SJCRH30 (cell line): ENCODE results near the gene TC2N. TPM values are rescaled to one million over a fixed set of nuclear protein-coding genes. Genes with fewer than 3 reads are reported as not detected.
"Not testable (repeated sequence)": the region's sequence is repeated elsewhere in the genome, so short reads cannot be mapped to it uniquely, and the experiment has no call there.

Experiments
- DNase-seq, 2 experiments: peaks; one replicate each; pipeline ENCODE4 v3.0.0-alpha.2; 2015 to 2020
- H3K27ac ChIP-seq: fragments of 250-450 bp; sonication (Bioruptor Pico); 2 replicates; pipeline ENCODE4 v1.5.1; 2020; ENCODE audit warnings: mild to moderate bottlenecking, moderate library complexity
- H3K27me3 ChIP-seq: fragments of 250-450 bp; sonication (Bioruptor Pico); 2 replicates; pipeline ENCODE4 v1.5.1; 2020; ENCODE audit warnings: mild to moderate bottlenecking, moderate library complexity
- H3K36me3 ChIP-seq: fragments of 250-450 bp; sonication (Bioruptor Pico); 2 replicates; pipeline ENCODE4 v1.5.1; 2020; ENCODE audit warnings: mild to moderate bottlenecking, moderate library complexity
- H3K4me1 ChIP-seq: fragments of 250-450 bp; sonication (Bioruptor Pico); 2 replicates; pipeline ENCODE4 v1.5.1; 2020; ENCODE audit warnings: mild to moderate bottlenecking, moderate library complexity
- H3K4me3 ChIP-seq: fragments of 250-450 bp; sonication (Bioruptor Pico); 2 replicates; pipeline ENCODE4 v1.5.1; 2020; ENCODE audit warnings: mild to moderate bottlenecking, moderate library complexity
- H3K9me3 ChIP-seq: fragments of 250-450 bp; sonication (Bioruptor Pico); replicated peaks from 2 replicates; pipeline ENCODE4 v1.5.1; 2020; ENCODE audit warnings: mild to moderate bottlenecking, moderate library complexity
- total RNA-seq: library from RNA; depleted of rRNA; stranded (reverse); fragments of >200 nt; shearing (Covaris generic); gene quantifications from 2 replicates; pipeline ENCODE4 v1.2.3, GENCODE V29; 2014

The TC2N gene
- total RNA-seq, 1 experiment from 2014 or later, result 0.26 TPM

DNA sequence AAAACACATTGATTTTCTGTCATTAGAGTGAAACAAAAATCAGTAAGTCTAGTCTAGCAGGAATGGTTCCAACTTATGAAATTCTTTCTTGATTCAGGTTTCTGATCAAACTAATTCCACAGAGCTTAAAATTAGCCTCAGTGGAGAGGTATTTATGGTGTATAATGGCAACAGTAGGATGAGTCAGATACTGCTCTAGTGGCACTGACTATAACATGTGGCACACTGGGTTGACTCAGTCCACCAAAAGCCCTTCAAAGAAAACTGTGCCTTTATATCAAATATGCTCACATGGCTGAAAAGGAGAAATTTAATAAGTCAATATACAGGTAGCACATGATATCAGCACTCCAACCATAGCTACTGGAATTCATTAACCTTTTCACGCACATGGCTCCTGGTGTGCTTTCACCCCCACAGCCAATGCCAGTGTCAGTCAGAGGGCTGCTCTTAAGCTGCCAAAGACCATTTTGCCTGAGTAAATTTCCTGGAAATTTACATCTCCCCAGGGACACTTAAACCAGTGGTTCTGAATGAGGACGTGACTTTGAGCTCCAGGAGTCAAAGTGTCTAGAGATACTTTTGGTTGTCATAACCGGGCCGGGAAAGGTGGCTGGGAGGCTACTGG is 113.7 kb downstream of the TC2N start:
- Histone ChIP-seq H3K27ac (no peak overlapping the region), H3K36me3 (no peaks in the 10 kb centered on the region), H3K4me3 (no peak overlapping the region), H3K9me3 (no peaks in the 10 kb centered on the region), H3K27me3 (no peaks in the 10 kb centered on the region), H3K4me1 (no peaks in the 10 kb centered on the region)
- no peak for DNase-seq

DNA sequence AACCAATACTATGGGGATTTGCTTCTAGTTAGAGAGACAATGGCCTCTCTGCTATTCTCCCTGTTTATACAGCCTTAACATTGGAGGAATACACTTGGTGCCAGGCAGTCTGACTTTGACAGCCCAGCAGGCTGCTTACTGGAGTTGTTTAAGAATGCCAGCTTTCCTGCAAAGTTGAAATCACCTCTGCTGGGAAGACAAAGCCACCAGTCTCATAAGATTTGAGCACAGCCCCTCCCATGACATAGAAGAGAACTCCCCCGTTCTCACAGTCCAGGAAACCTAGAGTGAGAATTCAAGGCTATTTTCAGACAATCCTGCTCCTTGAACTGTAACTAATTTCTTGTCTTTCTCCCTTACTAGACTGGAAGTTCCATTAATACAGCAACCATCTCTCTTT is 114.4 kb downstream of the TC2N start:
- no peak for DNase-seq
- Histone ChIP-seq H3K4me1 (no peaks in the 10 kb centered on the region), H3K36me3 (no peaks in the 10 kb centered on the region), H3K9me3 (no peaks in the 10 kb centered on the region), H3K27me3 (no peaks in the 10 kb centered on the region), H3K27ac (no peak overlapping the region), H3K4me3 (no peak overlapping the region)

DNA sequence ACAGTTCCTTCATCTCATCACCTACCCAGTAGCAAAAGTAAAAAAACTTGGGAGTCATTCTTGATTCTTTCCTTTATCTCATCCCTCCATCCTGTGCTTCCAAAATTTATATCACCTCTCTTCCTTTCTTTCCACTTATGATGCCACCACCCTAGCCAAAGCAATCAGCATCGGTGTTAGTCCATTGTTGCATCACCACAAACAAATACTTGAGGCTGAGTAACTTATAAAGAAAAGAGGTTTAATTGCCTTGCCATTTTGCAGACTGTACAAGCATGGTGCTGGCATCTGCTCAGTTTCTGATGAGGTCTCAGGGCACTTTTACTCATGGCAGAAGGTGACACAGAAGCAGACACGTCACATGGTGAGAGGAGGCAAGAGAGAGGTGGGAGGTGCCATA is 115.6 kb downstream of the TC2N start:
- Histone ChIP-seq H3K27me3 (no peaks in the 10 kb centered on the region), H3K9me3 (no peaks in the 10 kb centered on the region), H3K27ac (no peak overlapping the region), H3K4me1 (no peaks in the 10 kb centered on the region), H3K36me3 (no peaks in the 10 kb centered on the region), H3K4me3 (no peak overlapping the region)
- no peak for DNase-seq

DNA sequence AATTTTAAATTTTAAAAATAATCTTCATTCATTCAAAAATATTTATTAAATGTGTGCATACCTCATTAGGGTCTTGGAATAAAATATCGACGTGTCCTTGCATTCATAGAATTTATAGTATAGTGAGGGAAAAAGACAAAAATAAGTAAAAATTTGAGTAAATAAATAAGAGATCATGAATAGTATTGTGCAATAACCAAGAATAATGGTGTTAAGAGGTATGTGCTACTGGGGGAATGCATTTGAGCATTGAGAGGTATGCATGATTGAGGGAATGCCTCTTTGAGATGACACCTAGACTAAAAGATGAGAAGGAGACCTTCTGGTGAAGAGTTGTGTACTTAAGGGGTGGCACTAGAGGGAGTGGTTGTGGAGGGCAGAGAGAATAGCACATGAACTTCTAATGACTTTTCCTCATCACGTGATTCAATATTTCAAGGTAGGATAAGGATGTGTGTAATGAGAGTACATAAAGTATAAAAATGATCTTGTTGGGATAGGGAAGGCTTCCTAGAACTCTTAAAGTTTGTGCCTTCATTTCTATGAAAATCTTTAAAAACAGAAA is 116.6 kb downstream of the TC2N start:
- Histone ChIP-seq H3K4me1 (no peaks in the 10 kb centered on the region), H3K4me3 (no peak overlapping the region), H3K27ac (no peak overlapping the region), H3K9me3 (no peaks in the 10 kb centered on the region), H3K36me3 (no peaks in the 10 kb centered on the region), H3K27me3 (no peaks in the 10 kb centered on the region)
- DNase-seq, result no peak

DNA sequence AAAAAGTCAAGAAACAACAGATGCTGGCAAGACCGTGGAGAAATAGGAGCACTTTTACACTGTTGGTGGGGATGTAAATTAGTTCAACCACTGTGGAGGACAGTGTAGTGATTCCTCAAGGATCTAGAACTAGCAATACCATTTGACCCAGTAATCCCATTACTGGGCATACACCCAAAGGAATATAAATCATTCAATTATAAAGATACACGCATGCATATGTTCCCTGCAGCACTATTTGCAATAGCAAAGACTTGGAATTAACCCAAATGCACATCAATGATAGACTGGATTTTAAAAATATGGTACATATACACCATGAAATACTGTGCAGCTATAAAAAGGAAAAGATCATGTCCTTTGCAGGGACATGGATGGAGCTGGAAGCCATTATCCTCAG is 117.5 kb downstream of the TC2N start:
- DNase-seq, result no peak
- Histone ChIP-seq H3K4me3 (no peak overlapping the region), H3K4me1 (no peaks in the 10 kb centered on the region), H3K9me3 (no peaks in the 10 kb centered on the region), H3K36me3 (no peaks in the 10 kb centered on the region), H3K27ac (no peak overlapping the region), H3K27me3 (no peaks in the 10 kb centered on the region)

DNA sequence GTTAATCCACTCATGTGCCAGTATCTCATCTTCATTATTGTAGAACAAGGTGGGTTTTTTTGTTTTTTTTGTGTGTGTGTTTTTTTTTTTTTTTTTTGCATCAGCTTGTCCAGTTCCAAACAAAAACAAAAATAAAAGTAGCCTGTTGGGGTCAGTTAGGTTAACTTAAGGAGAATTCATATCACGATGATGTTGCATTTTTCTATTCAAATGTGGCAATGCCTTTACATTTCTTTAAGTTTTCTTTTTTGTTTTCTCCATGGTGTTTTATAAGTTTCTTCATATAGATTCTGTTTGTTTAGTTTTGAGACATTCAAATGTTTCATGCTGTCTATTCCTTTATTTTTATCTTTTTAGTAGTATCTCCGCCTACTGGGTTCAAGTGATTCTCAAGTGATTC is 119.3 kb downstream of the TC2N start:
- no peak for DNase-seq
- H3K4me1 ChIP-seq, result no peaks in the 10 kb centered on the region
- H3K4me3 ChIP-seq, result no peak overlapping the region

DNA sequence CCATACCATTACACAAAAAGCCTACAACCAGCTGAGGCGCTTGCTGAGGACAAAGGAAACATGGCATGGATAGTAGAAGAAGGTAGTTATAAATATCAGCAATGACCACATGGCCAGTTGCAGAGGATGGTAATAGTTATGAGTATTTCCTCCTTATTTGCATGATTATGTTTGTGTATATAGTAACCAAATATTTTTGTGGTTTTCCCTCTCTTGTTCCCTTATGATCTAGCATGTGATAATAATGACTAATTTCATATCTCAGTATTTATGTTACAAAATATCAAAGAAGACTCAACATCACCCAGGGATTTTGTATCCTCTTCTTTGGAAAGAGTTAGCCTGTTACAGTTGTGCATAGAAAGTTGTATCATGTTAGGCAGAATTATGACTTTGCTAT is 122.0 kb downstream of the TC2N start:
- H3K4me3 ChIP-seq, result no peak overlapping the region
- H3K9me3 ChIP-seq, result no peaks in the 10 kb centered on the region
- H3K27me3 ChIP-seq, result no peaks in the 10 kb centered on the region; the same call in 1 of the 2 replicates
- no peak overlapping the region for H3K27ac ChIP-seq
- H3K36me3 ChIP-seq, result no peaks in the 10 kb centered on the region
- no peaks in the 10 kb centered on the region for H3K4me1 ChIP-seq
- no peak for DNase-seq

More for the DNA sequence above, 119.3 kb downstream of the TC2N start:
- no peaks in the 10 kb centered on the region for H3K36me3 ChIP-seq
- no peak overlapping the region for H3K27ac ChIP-seq
- H3K9me3 ChIP-seq, result no peaks in the 10 kb centered on the region
- H3K27me3 ChIP-seq, result no peaks in the 10 kb centered on the region

DNA sequence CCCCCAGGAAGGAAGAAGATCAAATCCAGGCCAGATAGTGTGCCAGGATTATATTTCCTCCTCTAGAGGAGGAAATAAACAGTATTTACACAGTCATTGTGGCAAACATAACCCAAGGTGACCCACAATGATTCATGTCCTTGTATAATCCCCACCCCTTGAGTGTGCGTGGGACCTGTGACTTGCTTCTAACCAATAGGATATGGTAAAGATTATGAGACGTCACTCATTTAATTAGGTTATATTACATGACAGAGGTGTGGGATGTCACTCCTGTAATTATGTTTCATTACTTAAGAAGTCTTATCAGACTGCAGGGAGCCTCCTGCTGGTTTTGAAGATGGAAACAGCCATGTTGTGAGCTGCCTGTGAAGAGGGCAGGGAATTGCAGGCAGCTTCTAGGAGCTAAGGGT is 123.3 kb downstream of the TC2N start:
- no peak overlapping the region for H3K27ac ChIP-seq
- no peak for DNase-seq
- no peaks in the 10 kb centered on the region for H3K9me3 ChIP-seq

DNA sequence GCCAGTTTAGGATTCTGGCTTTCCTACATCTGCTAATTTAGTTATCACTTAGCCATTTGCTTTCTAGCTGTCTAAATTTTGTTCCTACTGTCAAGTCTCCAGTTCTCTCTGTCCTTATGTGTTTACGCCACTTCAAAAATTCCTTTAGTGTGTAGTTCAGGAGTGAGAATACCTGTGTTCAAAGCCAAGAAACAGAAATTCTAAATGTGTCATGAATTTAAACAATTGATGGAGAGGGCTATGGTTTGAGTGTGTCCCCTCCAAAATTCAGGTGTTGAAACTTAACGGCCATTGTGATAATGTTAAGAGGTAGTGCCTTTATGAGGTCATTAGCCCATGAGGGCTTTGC is 124.1 kb downstream of the TC2N start:
- DNase-seq, result no peak
- Histone ChIP-seq H3K9me3 (no peaks in the 10 kb centered on the region), H3K4me1 (no peaks in the 10 kb centered on the region), H3K27me3 (no peaks in the 10 kb centered on the region; the same call in 1 of the 2 replicates), H3K27ac (no peak overlapping the region), H3K4me3 (no peak overlapping the region), H3K36me3 (no peaks in the 10 kb centered on the region)

More for the DNA sequence above, 123.3 kb downstream of the TC2N start:
- Histone ChIP-seq H3K4me1 (no peaks in the 10 kb centered on the region), H3K27me3 (no peaks in the 10 kb centered on the region; the same call in 1 of the 2 replicates), H3K36me3 (no peaks in the 10 kb centered on the region), H3K4me3 (no peak overlapping the region)

DNA sequence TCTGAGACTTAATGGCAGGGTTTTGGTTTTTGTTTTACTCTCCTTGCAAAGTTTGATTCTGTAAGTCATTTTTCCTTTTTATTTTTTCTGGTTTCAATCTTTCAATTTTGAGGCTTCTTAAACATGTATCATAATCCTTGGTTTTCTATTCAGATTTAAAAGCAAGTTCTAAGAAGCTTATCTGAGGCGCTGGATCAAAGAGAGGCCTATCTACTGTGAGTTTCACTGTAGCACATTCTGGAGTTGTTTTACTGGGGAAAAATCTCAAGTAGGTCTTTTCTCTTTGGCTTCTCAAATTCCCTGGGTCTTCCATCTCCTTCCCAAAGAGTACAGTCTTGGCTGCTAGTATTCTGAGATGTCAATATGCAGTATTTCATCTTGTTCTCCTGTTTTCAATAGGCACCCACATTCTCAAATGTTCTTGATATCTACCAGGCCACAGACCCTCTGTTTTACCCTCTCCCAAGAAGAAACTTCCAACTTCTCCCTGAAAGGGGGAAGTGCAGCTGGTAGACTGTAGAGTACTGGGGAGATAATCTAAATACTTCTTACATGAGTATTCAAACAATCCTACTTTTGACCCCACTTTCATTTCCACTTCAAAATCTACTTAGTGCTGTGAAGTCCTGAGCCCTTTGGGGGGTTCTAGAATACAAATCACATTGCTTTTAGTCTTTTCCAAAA is 124.6 kb downstream of the TC2N start:
- Histone ChIP-seq H3K27me3 (no peaks in the 10 kb centered on the region; the same call in 1 of the 2 replicates), H3K4me1 (no peaks in the 10 kb centered on the region), H3K4me3 (no peak overlapping the region), H3K36me3 (no peaks in the 10 kb centered on the region), H3K27ac (no peak overlapping the region), H3K9me3 (no peaks in the 10 kb centered on the region)
- no peak for DNase-seq

DNA sequence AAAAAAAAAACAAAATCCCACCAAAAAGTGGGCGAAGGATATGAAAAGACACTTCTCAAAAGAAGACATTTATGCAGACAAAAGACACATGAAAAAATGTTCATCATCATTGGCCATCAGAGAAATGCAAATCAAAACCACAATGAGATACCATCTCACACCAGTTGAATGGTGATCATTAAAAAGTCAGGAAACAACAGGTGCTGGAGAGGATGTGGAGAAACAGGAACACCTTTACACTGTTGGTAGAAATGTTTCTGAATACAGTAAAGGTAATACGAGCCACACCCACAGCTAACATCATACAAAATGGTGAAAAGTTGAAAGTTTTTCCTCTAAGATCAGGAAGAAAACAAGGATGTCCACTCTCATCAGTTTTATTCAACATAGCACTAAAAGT is 127.5 kb downstream of the TC2N start:
- not testable (repeated sequence) for H3K27ac ChIP-seq, H3K27me3 ChIP-seq, DNase-seq, H3K36me3 ChIP-seq, H3K4me1 ChIP-seq, H3K9me3 ChIP-seq, H3K4me3 ChIP-seq

DNA sequence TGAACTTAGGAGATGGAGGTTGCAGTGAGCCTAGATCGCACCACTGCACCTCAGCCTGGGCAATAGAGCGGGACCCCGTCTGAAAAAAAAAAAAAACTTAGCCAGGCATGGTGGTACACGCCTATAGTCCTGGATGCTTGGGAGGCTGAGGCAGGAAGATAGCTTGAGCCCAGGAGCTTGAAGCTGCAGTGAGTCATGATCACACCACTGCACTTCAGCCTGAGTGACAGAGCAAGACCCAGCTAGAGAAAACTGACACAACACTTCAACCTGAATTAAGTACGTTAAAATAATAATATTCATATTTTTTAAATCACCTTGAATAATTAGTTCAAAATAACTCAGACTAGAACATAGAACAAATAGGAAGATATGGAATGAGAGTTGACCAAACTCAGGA is 129.7 kb downstream of the TC2N start:
- Histone ChIP-seq H3K27ac (no peak overlapping the region), H3K9me3 (no peaks in the 10 kb centered on the region), H3K27me3 (no peaks in the 10 kb centered on the region; the same call in 1 of the 2 replicates), H3K36me3 (no peaks in the 10 kb centered on the region), H3K4me3 (no peak overlapping the region), H3K4me1 (no peaks in the 10 kb centered on the region)
- no peak for DNase-seq

DNA sequence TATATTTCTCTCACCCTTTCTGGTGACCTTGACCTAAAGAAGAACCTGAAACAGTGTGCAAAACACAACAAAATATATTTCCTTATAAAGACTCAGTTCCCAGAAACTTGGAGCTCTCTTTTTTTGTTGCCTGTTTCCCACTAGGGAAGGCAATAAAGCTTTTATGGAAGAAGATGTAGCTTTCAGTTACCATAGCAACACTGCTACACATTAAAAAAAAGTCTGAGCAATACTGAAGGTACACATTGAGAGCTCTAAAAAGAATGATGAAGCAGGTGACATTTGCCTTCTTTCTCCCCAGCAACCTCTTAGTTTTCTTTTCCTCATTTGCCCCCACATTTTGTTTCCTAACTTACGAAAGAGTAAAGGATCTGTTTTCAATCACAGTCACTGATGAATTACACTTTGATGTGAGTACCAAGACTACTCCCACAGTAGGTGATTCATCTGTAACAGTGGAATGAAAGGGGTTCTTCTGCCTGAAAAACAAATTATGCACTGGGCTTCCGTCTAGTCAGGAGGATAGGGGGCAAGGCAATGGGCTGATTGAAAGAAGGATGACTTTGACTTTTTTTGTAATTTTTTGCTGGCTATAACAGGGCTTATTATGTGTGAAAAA is 134.4 kb downstream of the TC2N start:
- no peaks in the 10 kb centered on the region for H3K4me1 ChIP-seq
- DNase-seq, result no peak

DNA sequence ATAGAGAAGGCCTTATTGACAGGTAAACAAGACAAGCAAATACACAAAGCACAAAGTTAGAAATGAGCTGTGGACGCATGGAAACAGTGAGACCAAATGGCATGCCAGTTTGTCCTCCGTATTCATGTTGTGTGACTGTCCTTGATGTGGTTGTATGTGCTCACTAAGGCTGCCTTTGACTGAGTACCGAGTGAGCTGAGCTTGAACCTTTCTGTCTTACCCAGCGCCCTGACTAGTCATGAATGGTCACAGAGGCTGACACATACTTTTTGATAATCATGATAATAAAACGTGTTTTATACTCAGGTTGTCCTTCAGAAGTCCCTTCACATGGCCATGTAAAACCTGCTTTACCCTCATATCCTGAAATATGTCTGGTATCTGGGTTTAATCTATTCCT is 134.9 kb downstream of the TC2N start:
- Histone ChIP-seq H3K36me3 (no peaks in the 10 kb centered on the region), H3K27ac (no peak overlapping the region), H3K9me3 (no peaks in the 10 kb centered on the region), H3K4me3 (no peak overlapping the region), H3K27me3 (no peaks in the 10 kb centered on the region), H3K4me1 (no peaks in the 10 kb centered on the region)
- no peak for DNase-seq

More for the DNA sequence above, 134.4 kb downstream of the TC2N start:
- H3K27me3 ChIP-seq, result no peaks in the 10 kb centered on the region
- H3K27ac ChIP-seq, result no peak overlapping the region
- H3K36me3 ChIP-seq, result no peaks in the 10 kb centered on the region
- H3K9me3 ChIP-seq, result no peaks in the 10 kb centered on the region
- no peak overlapping the region for H3K4me3 ChIP-seq

DNA sequence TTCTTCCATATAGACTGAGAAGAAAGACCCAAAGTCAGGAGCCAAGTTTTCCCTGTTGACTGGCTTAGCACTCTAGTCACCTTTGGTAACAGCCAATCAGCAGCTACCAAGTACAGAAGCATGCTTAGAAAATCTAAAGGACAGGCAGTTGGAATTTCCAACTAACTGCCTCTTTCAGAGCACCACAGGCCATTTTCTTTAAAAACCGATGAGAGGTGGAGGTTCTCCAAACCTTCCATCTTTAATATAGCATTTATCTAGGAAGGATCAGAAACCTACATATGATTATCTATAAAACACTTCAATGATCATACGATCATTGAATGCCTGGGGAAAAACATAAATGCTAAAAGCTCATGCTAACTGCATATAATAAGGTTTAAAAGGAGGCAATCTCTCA is 135.3 kb downstream of the TC2N start, which contains the start of gene CATSPERB:
Gene CATSPERB (minus strand): TSS at position 101 of the 400 bp plus-strand sequence. CDS start 2,607 bp downstream, outside the sequence.
- Histone ChIP-seq H3K27me3 (no peaks in the 10 kb centered on the region), H3K9me3 (no peaks in the 10 kb centered on the region), H3K36me3 (no peaks in the 10 kb centered on the region), H3K4me3 (no peak within 1 kb of the TSS), H3K27ac (no peak within 1 kb of the TSS), H3K4me1 (no peaks in the 10 kb centered on the region)
- no peak for DNase-seq
